GM21423 (cell line): ENCODE results near the gene SRGAP2B.
A peak's percentile ranks its signal among the peaks of the same experiment; 100 is the strongest.
"Not testable (repeated sequence)": the region's sequence is repeated elsewhere in the genome, so short reads cannot be mapped to it uniquely, and the experiment has no call there.

Source experiments
- ATAC-seq: cut with Tn5 transposase; IDR thresholded peaks from one replicate; pipeline ENCODE4 v1.9.1; 2021; ENCODE audit warnings: mild to moderate bottlenecking, moderate library complexity; ENCODE audit not compliant: unreplicated experiment

SRGAP2B gene

GRCh38 chr1:144917154-144918026, 177.7 kb downstream of the SRGAP2B start:
- ATAC-seq, result not testable (repeated sequence)

GRCh38 chr1:144913977-144914734, 181.0 kb downstream of the SRGAP2B start:
- ATAC-seq, result peak; percentile 70

GRCh38 chr1:144913458-144913857, 181.7 kb downstream of the SRGAP2B start:
- ATAC-seq, result not testable (repeated sequence)

GRCh38 chr1:144910729-144911128, 184.4 kb downstream of the SRGAP2B start:
- ATAC-seq, result not testable (repeated sequence)

DNA sequence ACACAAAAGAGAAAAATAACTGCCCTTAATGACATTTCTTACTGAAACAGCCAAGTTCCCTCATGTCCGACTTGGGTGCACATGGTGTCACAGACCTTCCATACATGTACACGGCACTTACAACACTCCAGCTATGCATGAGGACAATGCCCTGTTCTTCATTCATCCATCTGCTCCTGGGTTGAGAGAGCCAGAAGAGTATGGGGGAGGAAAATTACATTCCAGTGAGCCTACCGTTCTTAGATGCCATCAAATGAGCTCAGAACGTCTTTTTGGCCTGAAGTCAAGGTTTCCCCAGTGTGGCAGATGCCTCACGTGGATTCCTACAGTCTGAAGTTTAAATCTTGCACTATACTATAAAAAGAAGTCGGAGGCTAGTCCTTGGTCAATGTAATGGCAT, 194.3 kb downstream of the SRGAP2B start:
- ATAC-seq, result not testable (repeated sequence)

GRCh38 chr1:144894454-144895201, 200.5 kb downstream of the SRGAP2B start:
- not testable (repeated sequence) for ATAC-seq

GRCh38 chr1:144893710-144894438, 201.3 kb downstream of the SRGAP2B start:
- not testable (repeated sequence) for ATAC-seq

- ATAC-seq, result not testable (repeated sequence)
Observed at GRCh38 chr1:144893062-144893461, 202.1 kb downstream of the SRGAP2B start.

- not testable (repeated sequence) for ATAC-seq
Observed at GRCh38 chr1:144889450-144890115, 205.5 kb downstream of the SRGAP2B start.

GRCh38 chr1:144883022-144883421, 212.1 kb downstream of the SRGAP2B start:
- not testable (repeated sequence) for ATAC-seq

- not testable (repeated sequence) for ATAC-seq
Observed at GRCh38 chr1:144882343-144882742, 212.8 kb downstream of the SRGAP2B start.

GRCh38 chr1:144858607-144859006, 236.5 kb downstream of the SRGAP2B start:
- ATAC-seq, result not testable (repeated sequence)
